Body of pancreas (tissue), 4 donors: Measurements from ENCODE around the gene BEST3.

ENCODE experiments used
- POLR2A ChIP-seq, 3 donors: fragments of 450-650 bp; IDR thresholded peaks; one replicate each; pipeline ENCODE4 v1.6.1; 2016; ENCODE audit warnings: antibody characterized with exemption in 3 of 3, mild to moderate bottlenecking in 2 of 3
- TF ChIP-seq, protein P1 (sequence below), 7 experiments: fragments of 450-650 bp in 4 of 7; fragments of 200-600 bp in 3 of 7; sonication (generic) in 3 of 7; IDR thresholded peaks; one replicate each; pipeline ENCODE4 v1.5.1; 2016 to 2019; ENCODE audit warnings: antibody characterized with exemption in 7 of 7

DNA sequence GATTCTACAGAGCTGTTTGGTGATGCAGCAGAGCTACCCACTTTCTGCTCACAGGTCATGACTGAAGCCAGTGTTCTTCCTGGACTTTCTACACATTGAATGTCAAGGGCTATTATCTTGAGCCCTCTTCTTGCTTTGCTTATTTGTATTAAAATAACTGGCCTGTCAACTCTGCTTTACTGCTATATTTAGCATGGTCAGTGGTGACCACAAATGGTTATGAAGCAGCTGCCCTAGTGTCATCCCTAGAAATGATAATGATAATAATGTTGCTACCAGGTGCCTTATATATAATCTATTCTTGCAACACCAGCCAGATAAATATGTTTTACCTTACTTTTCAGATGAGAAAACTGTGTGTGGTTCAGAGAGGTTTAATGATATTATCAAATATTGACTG is 85.8 kb downstream of the BEST3 start:
- TF ChIP-seq, protein P1, sequence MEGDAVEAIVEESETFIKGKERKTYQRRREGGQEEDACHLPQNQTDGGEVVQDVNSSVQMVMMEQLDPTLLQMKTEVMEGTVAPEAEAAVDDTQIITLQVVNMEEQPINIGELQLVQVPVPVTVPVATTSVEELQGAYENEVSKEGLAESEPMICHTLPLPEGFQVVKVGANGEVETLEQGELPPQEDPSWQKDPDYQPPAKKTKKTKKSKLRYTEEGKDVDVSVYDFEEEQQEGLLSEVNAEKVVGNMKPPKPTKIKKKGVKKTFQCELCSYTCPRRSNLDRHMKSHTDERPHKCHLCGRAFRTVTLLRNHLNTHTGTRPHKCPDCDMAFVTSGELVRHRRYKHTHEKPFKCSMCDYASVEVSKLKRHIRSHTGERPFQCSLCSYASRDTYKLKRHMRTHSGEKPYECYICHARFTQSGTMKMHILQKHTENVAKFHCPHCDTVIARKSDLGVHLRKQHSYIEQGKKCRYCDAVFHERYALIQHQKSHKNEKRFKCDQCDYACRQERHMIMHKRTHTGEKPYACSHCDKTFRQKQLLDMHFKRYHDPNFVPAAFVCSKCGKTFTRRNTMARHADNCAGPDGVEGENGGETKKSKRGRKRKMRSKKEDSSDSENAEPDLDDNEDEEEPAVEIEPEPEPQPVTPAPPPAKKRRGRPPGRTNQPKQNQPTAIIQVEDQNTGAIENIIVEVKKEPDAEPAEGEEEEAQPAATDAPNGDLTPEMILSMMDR (IDR thresholded peaks at IDR 0.05) = no peak
- no peak for TF ChIP-seq POLR2A (IDR thresholded peaks at IDR 0.05)
